Tibial nerve (tissue), 4 donors: Measurements from ENCODE around the gene CCL5.

Experiments
- EP300 ChIP-seq, 2 donors: sonication (generic); formaldehyde crosslinking; IDR thresholded peaks; one replicate each; pipeline ENCODE4 v1.6.1; 2017; ENCODE audit warnings: antibody characterized with exemption in 2 of 2, mild to moderate bottlenecking in 1 of 2
- POLR2A ChIP-seq, 2 donors: fragments of 450-650 bp; IDR thresholded peaks; one replicate each; pipeline ENCODE4 v1.6.1; 2017; ENCODE audit warnings: antibody characterized with exemption in 2 of 2, mild to moderate bottlenecking in 2 of 2, moderate library complexity in 2 of 2
- TF ChIP-seq, protein P1 (sequence below), 5 experiments: fragments of 200-600 bp in 3 of 5; fragments of 450-650 bp in 2 of 5; sonication (generic) in 3 of 5; IDR thresholded peaks; one replicate each; pipeline ENCODE4 v1.5.1; 2016 to 2019; ENCODE audit warnings: antibody characterized with exemption in 5 of 5, mild to moderate bottlenecking in 3 of 5, moderate library complexity in 2 of 5

GRCh38 chr17:35920229-35920628 is 40.1 kb upstream of the CCL5 start:
- TF ChIP-seq, protein P1, sequence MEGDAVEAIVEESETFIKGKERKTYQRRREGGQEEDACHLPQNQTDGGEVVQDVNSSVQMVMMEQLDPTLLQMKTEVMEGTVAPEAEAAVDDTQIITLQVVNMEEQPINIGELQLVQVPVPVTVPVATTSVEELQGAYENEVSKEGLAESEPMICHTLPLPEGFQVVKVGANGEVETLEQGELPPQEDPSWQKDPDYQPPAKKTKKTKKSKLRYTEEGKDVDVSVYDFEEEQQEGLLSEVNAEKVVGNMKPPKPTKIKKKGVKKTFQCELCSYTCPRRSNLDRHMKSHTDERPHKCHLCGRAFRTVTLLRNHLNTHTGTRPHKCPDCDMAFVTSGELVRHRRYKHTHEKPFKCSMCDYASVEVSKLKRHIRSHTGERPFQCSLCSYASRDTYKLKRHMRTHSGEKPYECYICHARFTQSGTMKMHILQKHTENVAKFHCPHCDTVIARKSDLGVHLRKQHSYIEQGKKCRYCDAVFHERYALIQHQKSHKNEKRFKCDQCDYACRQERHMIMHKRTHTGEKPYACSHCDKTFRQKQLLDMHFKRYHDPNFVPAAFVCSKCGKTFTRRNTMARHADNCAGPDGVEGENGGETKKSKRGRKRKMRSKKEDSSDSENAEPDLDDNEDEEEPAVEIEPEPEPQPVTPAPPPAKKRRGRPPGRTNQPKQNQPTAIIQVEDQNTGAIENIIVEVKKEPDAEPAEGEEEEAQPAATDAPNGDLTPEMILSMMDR (IDR thresholded peaks at IDR 0.05): no peak
- TF ChIP-seq POLR2A (IDR thresholded peaks at IDR 0.05) (no peak), EP300 (IDR thresholded peaks at IDR 0.05) (no peak)
